CD4-positive, alpha-beta T cell treated with Interleukin-21 for 1 hour (primary cell): ENCODE measurements around the gene CNPPD1.
"Not testable (repeated sequence)": the region's sequence is repeated elsewhere in the genome, so short reads cannot be mapped to it uniquely, and the experiment has no call there.

Experiments used
- DNase-seq: peaks from one replicate; pipeline ENCODE4 v3.0.0-alpha.2; 2020

The CNPPD1 gene

DNA sequence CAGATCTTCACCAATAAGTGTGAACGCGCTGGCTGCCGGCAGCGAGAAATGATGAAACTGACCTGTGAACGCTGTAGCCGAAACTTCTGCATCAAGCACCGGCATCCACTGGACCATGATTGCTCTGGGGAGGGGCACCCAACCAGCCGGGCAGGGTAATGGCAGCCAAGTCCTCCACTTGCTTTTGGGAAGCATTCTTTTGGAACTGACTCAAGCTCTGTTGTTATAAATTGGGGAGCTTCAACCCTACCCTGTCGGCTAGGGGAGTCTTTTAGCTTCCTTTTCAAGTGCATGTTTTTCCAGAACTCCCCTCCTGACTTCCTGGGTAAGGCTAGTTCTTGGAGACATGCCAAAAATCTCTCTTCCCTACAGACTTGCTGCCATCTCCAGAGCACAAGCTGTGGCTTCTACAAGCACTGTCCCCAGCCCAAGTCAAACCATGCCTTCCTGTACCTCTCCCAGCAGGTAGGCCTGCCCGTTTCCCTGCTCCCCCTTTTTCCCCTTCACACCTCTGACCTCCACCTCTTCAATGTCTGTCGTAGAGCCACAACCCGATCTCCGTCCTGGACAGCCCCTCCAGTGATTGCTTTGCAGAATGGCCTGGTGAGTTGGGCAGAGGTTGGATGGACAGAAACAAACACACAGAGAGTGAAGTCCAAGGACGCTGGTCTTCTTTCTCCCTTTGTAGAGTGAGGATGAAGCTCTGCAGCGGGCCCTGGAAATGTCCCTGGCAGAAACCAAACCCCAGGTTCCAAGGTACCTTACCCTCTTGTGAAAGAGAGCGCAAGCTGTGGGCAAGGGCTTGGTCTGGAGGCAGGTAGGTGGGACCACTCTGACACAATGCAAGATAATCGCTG lies 31.4 kb upstream of the CNPPD1 start:
- no peak for DNase-seq

DNA sequence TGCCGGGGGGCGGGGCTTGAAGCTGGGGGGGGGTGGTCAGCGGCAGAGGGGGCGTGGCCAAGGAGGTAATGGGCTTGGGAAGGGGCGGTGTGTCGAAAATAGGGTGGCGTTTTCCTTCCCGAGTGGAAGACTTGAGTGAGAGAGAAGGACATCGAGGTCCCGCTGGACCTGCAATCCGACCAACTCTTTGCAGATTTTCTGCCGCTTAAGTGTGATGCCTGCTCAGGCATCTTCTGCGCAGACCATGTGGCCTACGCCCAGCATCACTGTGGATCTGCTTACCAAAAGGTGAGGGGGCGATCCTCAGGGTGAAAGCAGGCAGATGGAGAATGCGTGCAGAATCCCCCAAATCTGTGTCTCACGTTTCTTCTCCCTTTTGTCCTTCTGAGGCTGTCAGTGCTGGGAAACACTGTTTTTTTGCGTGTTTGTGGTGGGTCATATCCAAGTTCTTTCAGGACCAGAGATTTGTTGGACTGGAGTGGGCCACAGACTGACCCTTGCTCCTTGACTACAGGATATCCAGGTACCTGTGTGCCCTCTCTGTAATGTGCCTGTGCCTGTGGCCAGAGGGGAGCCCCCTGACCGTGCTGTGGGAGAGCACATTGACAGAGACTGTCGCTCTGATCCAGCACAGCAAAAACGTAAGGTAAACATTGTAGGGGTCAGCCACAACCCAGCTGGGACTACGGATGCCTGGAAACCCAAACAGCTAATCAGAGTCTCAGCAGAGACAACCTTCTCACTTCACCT lies 30.6 kb upstream of the CNPPD1 start:
- no peak for DNase-seq

DNA sequence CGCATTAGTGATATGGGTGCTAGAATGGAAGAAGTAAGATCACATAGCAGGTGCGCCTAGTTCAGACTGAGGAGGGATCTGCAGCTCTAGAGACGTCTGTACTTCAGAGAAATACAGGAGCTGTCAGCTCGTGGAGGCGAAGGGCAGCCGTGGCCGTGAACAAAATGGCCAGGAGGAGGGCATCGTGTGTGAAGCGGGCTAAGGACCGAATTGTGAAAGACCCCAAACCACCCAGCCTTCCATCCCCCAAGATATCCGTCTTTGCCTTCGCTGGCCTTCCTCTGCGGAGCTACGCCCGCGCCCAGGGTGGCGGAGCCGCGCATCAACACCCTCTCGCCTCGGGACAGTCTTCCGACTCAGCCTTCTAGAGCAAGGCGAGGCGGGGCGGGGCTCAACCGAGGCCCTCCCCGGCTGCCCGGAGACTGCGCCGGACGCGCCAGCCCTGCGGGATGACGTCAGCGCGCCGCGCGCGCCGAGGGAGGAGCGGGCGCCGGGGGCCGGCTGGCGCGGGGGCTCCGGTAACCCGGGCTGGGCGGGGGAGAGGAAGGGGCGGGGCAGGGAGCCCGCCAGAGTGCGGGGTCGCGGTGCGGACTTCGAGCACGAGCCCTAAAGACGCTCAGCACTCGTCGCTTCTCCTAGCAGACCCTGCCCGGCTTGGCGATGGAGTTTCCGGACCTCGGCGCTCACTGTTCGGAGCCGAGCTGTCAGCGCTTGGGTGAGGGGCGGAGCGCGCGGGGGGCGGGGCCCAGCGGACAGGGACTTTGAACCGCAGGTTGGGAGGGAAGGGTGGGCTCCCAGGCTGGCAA lies 29.8 kb upstream of the CNPPD1 start, which contains the start of gene ZFAND2B:
Gene ZFAND2B (plus strand): TSS at position 455 of the 806 bp plus-strand sequence. CDS start 206 bp downstream, at position 661.
- DNase-seq = peak; percentile 95

DNA sequence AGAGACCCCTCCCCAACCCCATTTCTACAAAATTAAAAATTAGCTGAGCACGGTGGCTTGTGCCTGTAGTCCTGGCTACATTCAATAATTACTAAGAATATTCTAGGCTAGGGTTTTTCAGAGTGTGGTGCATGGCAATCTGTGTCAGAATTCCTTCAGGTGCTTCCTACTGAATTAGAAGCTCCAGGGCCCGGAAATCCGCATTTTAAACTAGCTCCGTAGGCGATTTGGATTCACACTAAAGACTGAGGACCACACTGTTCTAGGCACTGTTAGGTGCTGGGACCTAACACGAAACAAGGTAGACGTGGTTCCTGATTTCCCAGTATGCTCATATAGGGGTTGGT lies 29.2 kb upstream of the CNPPD1 start:
- no peak for DNase-seq

DNA sequence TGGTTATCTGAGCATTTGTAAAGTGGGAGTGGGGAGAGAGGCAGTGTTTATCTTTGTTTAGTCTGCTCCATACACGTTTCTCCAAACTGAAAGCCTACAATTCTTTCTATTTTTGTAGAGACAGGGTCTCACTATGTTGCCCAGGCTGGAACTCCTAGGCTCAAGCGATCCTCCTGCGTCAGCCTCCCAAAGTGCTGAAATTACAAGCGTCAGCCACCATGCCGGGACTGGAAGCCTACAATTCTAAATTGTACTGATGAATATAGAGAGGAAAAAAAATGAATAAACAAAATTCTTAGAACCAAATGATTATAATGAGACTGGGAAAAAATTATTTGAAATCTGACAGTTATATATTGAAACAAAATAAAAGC lies 28.4 kb upstream of the CNPPD1 start:
- no peak for DNase-seq

DNA sequence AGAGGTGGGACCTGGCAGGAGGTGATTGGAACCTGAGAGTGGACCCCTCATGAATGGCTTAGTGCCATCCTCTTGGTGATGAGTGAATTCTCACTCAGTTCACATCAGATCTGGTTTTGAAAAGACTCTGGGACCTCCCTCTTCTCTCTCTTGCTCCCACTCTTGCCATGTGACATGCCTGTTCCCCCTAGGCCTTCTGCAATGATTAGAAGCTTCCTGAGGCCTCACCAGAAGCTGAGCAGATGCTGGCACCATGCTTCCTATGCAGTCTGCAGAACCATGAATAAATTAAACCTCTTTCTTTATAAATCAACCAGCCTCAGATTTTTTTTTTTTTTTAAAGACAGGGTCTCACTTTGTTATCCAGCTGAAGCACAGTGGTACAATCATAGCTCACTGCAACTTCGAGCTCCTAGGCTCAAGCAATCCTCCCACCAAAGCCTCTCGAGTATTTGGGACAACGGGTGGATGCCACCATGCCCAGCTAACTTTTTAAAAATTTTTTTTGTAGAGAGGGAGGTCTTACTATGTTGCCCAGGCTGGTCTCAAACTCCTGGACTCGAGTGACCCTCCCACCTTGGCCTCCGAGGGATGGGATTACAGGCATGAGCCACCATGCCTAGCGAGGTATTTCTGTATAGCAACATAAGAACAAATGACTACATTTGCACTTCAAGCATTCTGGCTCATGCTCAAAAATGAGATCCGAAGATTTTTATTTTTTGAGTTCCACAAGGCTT lies 27.9 kb upstream of the CNPPD1 start:
- DNase-seq = no peak

DNA sequence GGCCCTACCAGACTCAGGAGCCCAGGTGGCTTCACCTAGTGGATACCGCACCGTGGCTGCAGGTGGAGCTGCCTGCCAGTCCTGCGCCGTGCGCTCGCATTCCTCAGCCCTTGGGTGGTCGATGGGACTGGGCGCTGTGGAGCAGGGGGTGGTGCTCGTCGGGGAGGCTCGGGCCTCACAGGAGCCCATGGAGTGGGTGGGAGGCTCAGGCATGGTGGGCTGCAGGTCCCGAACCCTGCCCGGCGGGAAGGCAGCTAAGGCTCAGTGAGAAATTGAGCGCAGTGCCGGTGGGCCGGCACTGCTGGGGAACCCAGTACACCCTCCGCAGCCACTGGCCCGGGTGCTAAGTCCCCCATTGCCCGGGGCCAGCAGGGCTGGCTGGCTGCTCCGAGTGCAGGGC lies 24.6 kb upstream of the CNPPD1 start:
- DNase-seq = not testable (repeated sequence)

DNA sequence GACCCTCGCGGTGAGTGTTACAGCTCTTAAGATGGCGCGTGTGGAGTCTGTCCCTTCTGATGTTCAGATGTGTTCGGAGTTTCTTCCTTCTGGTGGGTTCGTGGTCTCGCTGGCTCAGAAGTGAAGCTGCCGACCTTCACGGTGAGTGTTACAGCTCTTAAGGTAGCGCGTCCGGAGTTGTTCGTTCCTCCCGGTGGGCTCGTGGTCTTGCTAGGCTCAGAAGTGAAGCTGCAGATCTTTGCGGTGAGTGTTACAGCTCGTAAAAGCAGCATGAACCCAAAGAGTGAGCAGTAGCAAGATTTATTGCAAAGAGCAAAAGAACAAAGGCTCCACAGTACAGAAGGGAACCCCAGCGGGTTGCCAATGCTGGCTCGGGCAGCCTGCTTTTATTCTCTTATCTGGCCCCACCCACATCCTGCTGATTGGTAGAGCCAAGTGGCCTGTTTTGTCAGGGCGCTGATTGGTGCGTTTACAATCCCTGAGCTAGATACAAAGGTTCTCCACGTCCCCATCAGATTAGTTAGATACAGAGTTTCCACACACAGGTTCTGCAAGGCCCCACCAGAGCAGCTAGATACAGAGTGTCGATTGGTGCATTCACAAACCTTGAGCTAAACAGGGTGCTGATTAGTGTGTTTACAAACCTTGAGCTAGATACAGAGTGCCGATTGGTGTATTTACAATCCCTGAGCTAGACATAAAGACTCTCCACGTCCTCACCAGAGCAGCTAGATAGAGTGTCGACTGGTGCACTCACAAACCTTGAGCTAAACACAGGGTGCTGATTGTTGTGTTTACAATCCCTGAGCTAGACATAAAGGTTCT lies 24.0 kb upstream of the CNPPD1 start:
- DNase-seq = peak; percentile 63

DNA sequence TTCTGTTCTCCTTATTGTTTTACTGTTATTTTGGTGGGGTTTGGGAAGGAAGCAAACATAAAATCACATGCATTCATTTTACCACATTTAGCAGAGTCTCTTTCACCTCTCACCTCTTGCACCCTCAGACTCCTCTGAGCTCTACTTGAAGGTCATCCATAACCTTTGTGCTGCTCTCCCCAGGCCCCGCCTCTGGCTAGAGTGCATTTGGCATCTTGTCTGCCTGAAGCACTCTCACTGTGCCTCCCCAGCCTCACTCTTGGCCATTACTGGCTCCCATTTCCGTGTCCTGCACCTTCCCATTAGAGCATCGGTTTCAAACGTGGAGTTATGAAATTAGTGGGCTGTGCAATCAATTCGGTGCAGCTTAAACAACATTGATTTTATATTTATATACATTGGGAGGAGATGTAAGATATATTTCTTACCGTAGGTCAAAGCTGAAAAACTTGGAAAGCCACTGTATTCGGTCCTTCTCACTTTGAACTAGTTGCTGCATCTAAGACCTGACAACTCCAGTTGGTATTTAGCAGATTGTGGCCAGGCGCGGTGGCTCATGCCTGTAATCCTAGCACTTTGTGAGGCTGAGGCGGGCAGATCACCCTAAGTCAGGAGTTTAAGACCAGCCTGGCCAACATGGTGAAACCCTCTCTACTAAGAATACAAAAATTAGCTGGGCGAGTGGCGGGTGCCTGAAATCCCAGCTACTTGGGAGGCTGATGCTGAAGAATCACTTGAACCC lies 22.9 kb upstream of the CNPPD1 start:
- no peak for DNase-seq

DNA sequence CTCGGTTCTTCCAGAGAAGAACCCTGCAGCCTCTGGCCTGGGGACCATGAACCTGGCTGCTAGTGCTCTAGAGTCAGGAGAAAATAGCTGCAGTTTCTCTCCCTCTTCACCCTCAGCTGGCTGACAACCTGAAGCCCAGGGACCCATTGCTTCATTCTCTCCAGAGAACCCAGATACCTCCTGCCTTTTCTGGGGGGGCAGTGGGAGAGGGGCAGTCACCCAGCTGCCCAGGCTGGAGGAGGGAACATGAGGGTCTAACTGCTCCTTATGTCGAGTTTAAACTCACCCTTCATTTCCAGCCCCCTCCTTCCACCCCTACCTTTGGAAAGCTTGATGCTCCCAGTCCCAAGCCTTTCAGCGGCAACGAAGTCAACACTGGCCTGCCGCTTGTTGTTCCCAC lies 22.2 kb upstream of the CNPPD1 start:
- DNase-seq = no peak

DNA sequence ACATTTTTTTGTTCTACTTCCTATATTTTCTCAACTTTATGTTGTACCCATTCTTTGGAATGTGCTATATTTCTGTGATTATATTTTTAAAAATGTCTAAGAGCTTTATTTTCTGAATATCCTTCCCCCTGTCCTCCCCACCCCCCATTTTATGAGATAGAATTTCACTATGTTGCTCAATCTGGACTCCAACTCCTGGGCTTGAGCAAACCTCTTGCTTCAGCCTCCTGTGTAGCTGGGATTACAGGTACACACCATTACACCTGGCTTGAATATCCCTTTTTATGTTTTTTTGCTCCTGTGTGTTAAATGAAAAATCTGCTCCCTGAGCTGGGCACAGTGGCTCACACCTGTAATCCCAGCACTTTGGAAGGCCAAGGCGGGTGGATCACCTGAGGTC lies 20.7 kb upstream of the CNPPD1 start:
- no peak for DNase-seq

DNA sequence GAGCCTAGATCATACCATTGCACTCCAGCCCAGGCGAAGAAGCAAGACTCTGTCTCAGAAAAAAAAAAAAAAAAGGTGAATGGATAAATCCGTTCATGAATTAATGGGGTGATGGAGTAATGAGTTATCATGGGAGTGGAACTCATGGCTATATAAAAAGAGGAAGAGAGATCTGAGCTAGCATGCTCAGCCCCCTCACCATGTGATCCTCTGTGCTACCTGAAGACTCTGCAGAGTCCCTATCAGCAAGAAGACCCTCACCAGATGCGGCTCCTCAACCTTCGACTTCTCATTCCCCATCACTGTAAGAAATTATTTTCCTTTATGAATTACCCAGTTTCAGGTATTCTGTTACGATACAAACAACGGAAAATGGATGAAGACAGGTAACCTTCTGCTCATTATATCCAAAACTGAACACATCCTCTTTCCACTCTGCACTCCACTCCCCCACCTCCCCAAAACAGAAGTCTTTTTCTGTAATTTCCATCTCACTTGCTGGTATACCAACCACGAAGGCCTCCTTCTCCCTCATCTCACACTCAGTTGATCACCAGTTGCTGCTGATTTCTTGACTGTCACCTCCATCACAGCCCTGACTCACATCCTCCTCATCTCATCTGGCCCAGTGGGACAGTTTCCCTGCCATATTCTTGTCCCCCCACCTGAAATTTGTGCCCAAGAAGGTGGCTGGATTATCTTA lies 10.2 kb upstream of the CNPPD1 start:
- DNase-seq = no peak

DNA sequence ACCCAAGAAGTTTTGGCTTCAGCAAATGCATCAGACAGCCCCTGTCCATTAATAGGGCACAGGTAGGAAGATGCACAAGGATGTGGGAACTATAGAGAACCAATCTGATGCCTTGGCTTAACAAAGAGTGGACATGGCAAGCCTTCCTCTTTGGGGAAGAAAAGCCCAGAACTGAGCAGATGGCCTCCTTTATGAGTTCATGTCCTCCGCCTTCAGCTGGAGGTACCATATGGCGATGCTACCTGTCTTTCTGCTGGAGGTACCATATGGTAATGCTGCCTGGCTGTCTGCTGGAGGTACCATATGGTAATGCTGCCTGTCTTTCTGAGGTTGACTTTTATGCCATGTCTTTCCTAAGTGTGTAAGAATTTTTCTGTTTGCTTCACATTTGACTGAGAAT lies 7.4 kb upstream of the CNPPD1 start:
- no peak for DNase-seq

DNA sequence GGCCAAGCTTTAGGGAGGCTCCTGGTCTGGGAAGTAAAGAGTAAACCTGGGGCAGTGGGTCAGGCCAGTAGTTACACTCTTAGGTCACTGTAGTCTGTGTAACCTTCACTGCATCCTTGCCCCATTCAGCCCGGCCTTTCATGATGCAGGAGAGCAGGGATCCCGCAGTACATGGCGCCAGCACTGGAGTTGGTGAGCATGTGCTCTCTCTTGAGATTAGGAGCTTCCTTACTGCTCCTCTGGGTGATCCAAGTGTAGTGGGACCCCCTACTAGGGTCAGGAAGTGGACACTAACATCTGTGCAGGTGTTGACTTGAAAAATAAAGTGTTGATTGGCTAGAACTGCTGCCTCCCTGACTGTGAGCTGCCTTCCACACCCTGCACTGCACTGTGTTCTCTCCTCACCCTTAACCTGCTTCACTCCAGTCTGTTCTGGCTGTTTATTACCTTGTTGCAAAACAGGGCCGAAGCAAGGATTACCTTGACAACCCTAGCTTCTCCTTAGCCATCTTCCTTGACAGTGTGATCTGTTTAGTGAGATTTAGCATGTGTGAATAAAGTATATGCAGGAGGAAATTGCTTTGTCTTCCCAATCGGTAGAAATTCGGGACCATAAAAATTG lies 6.5 kb upstream of the CNPPD1 start:
- no peak for DNase-seq

DNA sequence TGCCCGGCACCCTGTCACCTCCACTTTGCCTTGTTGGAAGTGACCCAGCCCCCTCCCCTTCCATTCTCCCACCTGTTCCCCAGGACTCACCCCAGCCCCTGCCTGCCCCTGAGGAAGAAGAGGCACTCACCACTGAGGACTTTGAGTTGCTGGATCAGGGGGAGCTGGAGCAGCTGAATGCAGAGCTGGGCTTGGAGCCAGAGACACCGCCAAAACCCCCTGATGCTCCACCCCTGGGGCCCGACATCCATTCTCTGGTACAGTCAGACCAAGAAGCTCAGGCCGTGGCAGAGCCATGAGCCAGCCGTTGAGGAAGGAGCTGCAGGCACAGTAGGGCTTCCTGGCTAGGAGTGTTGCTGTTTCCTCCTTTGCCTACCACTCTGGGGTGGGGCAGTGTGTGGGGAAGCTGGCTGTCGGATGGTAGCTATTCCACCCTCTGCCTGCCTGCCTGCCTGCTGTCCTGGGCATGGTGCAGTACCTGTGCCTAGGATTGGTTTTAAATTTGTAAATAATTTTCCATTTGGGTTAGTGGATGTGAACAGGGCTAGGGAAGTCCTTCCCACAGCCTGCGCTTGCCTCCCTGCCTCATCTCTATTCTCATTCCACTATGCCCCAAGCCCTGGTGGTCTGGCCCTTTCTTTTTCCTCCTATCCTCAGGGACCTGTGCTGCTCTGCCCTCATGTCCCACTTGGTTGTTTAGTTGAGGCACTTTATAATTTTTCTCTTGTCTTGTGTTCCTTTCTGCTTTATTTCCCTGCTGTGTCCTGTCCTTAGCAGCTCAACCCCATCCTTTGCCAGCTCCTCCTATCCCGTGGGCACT lies 5.8 kb upstream of the CNPPD1 start:
- DNase-seq = no peak

DNA sequence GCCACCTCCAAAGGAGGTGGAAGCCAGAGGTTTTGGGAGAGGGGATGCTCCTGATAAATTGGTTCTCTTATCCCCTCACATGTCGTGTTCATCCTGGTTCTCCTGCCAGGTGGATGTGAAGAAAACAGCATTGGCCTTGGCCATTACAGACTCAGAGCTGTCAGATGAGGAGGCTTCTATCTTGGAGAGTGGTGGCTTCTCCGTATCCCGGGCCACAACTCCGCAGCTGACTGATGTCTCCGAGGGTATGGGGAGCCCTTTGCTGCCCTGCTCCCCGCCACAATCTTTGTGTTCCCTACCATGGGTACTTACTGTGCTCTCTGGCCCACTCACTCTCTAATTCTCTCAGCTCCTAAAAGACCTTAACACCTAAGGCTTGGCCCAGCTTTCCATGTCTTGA lies 4.8 kb upstream of the CNPPD1 start:
- no peak for DNase-seq

DNA sequence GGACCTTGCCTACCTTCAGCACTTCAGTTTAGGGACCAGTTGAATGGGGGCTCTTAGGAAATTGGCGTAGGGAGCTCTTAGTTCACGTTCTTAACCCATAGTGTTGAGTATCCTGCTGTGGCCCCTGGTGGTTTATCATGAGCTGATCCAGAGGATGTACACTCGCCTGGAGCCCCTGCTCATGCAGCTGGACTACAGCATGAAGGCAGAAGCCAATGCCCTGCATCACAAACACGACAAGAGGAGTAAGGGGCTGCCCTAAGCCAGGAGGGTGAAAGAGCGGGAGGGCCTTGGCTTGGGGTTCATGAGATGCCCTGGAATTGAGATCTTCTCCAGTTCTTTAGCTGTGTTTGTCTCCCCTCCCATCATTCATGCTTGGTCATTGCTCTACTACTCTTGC lies 4.2 kb upstream of the CNPPD1 start:
- no peak for DNase-seq

DNA sequence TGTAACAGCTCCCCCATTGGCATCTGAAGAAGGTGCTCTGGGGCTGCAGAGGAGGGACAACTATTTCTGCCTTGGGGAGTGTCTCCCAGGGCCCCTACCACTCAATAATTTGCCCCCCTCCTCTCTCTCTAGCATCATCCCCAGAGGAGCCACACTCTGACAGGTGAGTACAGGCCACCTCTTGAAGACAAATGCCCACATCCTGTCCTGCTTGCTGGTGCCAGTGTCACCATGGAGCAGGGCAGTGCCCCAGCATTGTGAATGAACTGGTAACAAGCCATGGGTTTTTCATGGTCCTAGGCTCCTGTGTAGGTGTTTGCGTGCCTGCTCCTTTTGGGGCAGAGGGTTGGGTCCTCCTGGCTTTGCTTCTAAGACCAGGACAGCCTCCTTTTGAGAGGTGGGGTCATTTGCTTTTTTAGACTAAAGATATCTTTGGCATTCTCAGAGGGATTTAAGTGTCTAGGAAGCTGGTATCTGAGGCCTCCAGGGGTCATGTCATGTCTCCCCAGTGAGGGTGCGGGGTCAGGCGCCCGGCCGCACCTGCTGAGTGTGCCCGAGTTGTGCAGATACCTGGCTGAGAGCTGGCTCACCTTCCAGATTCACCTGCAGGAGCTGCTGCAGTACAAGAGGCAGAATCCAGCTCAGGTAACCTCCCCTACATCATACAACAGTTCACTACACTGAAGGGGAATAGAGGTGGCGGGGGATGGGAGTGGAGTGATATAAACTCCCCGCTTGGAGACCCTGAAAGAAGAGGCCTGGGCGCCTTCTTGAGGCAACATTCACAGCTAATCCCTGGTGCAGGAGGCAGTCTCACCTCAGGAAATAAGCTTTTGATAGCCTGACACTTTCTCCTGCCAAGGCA lies 3.1 kb upstream of the CNPPD1 start:
- DNase-seq = no peak
